WTC11 (cell line): ENCODE results near the gene ZFAND3. TPM values are rescaled to one million over a fixed set of nuclear protein-coding genes. Genes with fewer than 3 reads are reported as not detected.

Source experiments
- ATAC-seq: fragments of 200-7000 bp; cut with Tn5 transposase; 2 replicates; pipeline ENCODE4 v1.10.0; 2021; ENCODE audit warnings: mild to moderate bottlenecking, moderate library complexity
- CTCF ChIA-PET: fragments of 300-600 bp; sonication (Branson Sonifier 250); formaldehyde crosslinking; loops from one replicate; lab custom pipeline; 2021; ENCODE audit warnings: antibody characterized with exemption; lab: Charles Lee
- POLR2A ChIA-PET: fragments of 350-600 bp; sonication (Branson Sonifier 250); formaldehyde crosslinking; loops from one replicate; lab custom pipeline; 2021; ENCODE audit warnings: antibody characterized with exemption; lab: Charles Lee
- DNase-seq: peaks from one replicate; pipeline ENCODE4 v3.0.0; 2021; ENCODE audit warnings: low spot score
- H3K27ac Mint-ChIP-seq: 2 replicates; pipeline ENCODE4 v1.8.0; 2021; ENCODE audit warnings: mixed read lengths
- H3K27me3 Mint-ChIP-seq: 2 replicates; pipeline ENCODE4 v1.8.0; 2021; ENCODE audit warnings: low read depth, mild to moderate bottlenecking, moderate library complexity, mixed read lengths
- H3K36me3 Mint-ChIP-seq: 2 replicates; pipeline ENCODE4 v1.8.0; 2021; ENCODE audit warnings: mixed read lengths
- H3K4me1 Mint-ChIP-seq: 2 replicates; pipeline ENCODE4 v1.8.0; 2022; ENCODE audit warnings: mixed read lengths
- H3K4me3 Mint-ChIP-seq: 2 replicates; pipeline ENCODE4 v1.8.0; 2021; ENCODE audit warnings: mild to moderate bottlenecking, moderate library complexity, mixed read lengths
- H3K9me3 Mint-ChIP-seq: 2 replicates; pipeline ENCODE4 v1.8.0; 2021; ENCODE audit warnings: mixed read lengths
- CREM ChIP-seq: sonication (generic); formaldehyde crosslinking; IDR thresholded peaks from 2 replicates; pipeline ENCODE4 v1.8.1; 2022; ENCODE audit warnings: mild to moderate bottlenecking, missing genetic modification reagents, moderate library complexity
- ETV6 ChIP-seq: sonication (generic); formaldehyde crosslinking; IDR thresholded peaks from 2 replicates; pipeline ENCODE4 v1.8.1; 2022; ENCODE audit warnings: mild to moderate bottlenecking, missing genetic modification reagents
- FOXK1 ChIP-seq: sonication (generic); formaldehyde crosslinking; IDR thresholded peaks from 2 replicates; pipeline ENCODE4 v1.8.0; 2022; ENCODE audit warnings: mild to moderate bottlenecking, moderate library complexity, missing genetic modification reagents
- GTF2I ChIP-seq: fragments of 250-450 bp; sonication (Bioruptor Pico); conservative IDR thresholded peaks from 2 replicates; pipeline ENCODE4 v1.4.0; 2021; ENCODE audit warnings: mild to moderate bottlenecking
- JUN ChIP-seq: sonication (generic); formaldehyde crosslinking; IDR thresholded peaks from 2 replicates; pipeline ENCODE4 v1.8.0; 2023; ENCODE audit warnings: mild to moderate bottlenecking, missing genetic modification reagents
- NR2C2 ChIP-seq: sonication (generic); formaldehyde crosslinking; IDR thresholded peaks from 2 replicates; pipeline ENCODE4 v1.8.0; 2022; ENCODE audit warnings: mild to moderate bottlenecking, missing genetic modification reagents
- NR3C1 ChIP-seq: sonication (generic); formaldehyde crosslinking; conservative IDR thresholded peaks from 2 replicates; pipeline ENCODE4 v1.8.1; 2023; ENCODE audit warnings: low read depth, mild to moderate bottlenecking, missing genetic modification reagents
- OVOL2 ChIP-seq: fragments of 250-450 bp; sonication (Bioruptor Pico); IDR thresholded peaks from 2 replicates; pipeline ENCODE4 v1.9.0; 2021; ENCODE audit warnings: mild to moderate bottlenecking, borderline replicate concordance
- RORB ChIP-seq: fragments of 250-450 bp; sonication (Bioruptor Pico); IDR thresholded peaks from 2 replicates; pipeline ENCODE4 v1.9.0; 2021; ENCODE audit warnings: mild to moderate bottlenecking
- TEAD4 ChIP-seq: sonication (generic); formaldehyde crosslinking; IDR thresholded peaks from 2 replicates; pipeline ENCODE4 v1.8.0; 2022; ENCODE audit warnings: mild to moderate bottlenecking, missing genetic modification reagents
- ZNF219 ChIP-seq: sonication (generic); formaldehyde crosslinking; IDR thresholded peaks from 2 replicates; pipeline ENCODE4 v1.8.0; 2023; ENCODE audit warnings: missing genetic modification reagents, mild to moderate bottlenecking, borderline replicate concordance
- ZNF416 ChIP-seq: fragments of 250-450 bp; sonication (Bioruptor Pico); IDR thresholded peaks from 2 replicates; pipeline ENCODE4 v1.9.0; 2021; ENCODE audit warnings: mild to moderate bottlenecking, inconsistent platforms
- ZNF423 ChIP-seq: fragments of 250-450 bp; sonication (Bioruptor Pico); IDR thresholded peaks from 2 replicates; pipeline ENCODE4 v2.1.2; 2022; ENCODE audit warnings: mild to moderate bottlenecking, moderate library complexity
- total RNA-seq: library from RNA; stranded (reverse); gene quantifications from 3 replicates; pipeline ENCODE4 v1.2.3, GENCODE V29; 2021
- TF ChIP-seq, protein P1 (sequence below): sonication (generic); formaldehyde crosslinking; IDR thresholded peaks from 2 replicates; pipeline ENCODE4 v1.8.1; 2022; ENCODE audit warnings: mild to moderate bottlenecking, moderate library complexity, missing genetic modification reagents
- TF ChIP-seq, protein P2 (sequence below): sonication (generic); formaldehyde crosslinking; IDR thresholded peaks from 2 replicates; pipeline ENCODE4 v1.8.1; 2022; ENCODE audit warnings: low read depth, mild to moderate bottlenecking, moderate library complexity, missing genetic modification reagents, borderline replicate concordance
- TF ChIP-seq, protein P3 (sequence below): sonication (generic); formaldehyde crosslinking; IDR thresholded peaks from 2 replicates; pipeline ENCODE4 v1.8.0; 2022; ENCODE audit warnings: mild to moderate bottlenecking, missing genetic modification reagents
- TF ChIP-seq, protein P4 (sequence below): fragments of 250-450 bp; sonication (Bioruptor Pico); IDR thresholded peaks from 2 replicates; pipeline ENCODE4 v1.8.0; 2021; ENCODE audit warnings: mild to moderate bottlenecking
- TF ChIP-seq, protein P5 (sequence below): fragments of 250-450 bp; sonication (Bioruptor Pico); IDR thresholded peaks from 2 replicates; pipeline ENCODE4 v1.9.0; 2021; ENCODE audit warnings: moderate library complexity, mild to moderate bottlenecking, inconsistent platforms, borderline replicate concordance
- TF ChIP-seq, protein P6 (sequence below): sonication (generic); formaldehyde crosslinking; IDR thresholded peaks from 2 replicates; pipeline ENCODE4 v1.8.1; 2022; ENCODE audit warnings: low read depth, missing genetic modification reagents, borderline replicate concordance
- TF ChIP-seq, protein P7 (sequence below): sonication (generic); formaldehyde crosslinking; IDR thresholded peaks from 2 replicates; pipeline ENCODE4 v1.8.0; 2023; ENCODE audit warnings: mild to moderate bottlenecking, missing genetic modification reagents

The ZFAND3 gene
- total RNA-seq, 1 experiment from 2014 or later = 50.3 TPM

DNA sequence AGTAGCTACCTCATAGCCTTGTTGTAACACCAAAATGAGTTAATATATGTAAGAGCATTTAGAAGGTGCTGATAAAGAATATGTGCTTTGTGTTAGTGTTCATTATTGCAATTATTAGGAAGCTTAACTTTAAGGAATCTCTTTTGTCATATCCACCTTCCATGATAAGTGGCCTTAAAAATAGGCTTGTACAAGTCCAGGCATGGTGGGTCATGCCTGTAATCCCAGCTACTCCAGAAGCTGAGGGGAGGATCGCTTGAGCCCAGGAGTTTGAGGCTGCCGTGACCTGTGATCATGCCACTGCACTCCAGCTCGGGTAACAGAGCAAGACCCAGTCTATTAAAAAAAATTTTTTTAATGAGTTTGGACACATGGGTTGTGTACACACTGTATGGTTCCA, 285.5 kb downstream of the ZFAND3 start (continued):
- TF ChIP-seq, protein P1, sequence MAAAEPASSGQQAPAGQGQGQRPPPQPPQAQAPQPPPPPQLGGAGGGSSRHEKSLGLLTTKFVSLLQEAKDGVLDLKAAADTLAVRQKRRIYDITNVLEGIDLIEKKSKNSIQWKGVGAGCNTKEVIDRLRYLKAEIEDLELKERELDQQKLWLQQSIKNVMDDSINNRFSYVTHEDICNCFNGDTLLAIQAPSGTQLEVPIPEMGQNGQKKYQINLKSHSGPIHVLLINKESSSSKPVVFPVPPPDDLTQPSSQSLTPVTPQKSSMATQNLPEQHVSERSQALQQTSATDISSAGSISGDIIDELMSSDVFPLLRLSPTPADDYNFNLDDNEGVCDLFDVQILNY (CRISPR knock-in tag) = no peak
- TF ChIP-seq, protein P2, sequence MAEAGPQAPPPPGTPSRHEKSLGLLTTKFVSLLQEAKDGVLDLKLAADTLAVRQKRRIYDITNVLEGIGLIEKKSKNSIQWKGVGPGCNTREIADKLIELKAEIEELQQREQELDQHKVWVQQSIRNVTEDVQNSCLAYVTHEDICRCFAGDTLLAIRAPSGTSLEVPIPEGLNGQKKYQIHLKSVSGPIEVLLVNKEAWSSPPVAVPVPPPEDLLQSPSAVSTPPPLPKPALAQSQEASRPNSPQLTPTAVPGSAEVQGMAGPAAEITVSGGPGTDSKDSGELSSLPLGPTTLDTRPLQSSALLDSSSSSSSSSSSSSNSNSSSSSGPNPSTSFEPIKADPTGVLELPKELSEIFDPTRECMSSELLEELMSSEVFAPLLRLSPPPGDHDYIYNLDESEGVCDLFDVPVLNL (CRISPR knock-in tag) = no peak
- TF ChIP-seq ZNF416 (CRISPR knock-in tag) (no peak), ETV6 (CRISPR knock-in tag) (no peak)

DNA sequence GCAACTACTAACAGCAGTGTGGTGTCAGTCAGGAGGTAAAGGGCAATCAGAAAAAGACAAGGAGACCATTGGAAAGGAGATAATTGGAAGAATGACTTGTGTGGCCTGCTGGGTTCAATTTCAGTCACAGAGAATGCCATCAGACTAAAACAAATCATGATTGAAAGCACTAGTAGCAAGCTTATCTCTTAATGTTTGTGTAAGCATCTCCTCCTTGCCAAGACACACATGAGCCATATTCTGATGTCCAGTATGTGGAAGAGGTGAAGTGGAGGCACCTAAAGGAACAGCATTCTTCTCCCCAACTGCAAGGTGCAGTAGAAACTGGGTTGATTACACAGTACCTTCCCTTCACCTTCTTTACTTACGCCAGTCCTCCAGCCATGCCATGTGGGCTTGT, 287.5 kb downstream of the ZFAND3 start:
- Mint-ChIP-seq H3K27ac (no peak overlapping the region), H3K4me1 (peaks cover 7% of the 10 kb centered on the region), H3K27me3 (no peaks in the 10 kb centered on the region), H3K9me3 (no peaks in the 10 kb centered on the region), H3K4me3 (no peak overlapping the region), H3K36me3 (no peaks in the 10 kb centered on the region)
- ChIA-PET CTCF (interaction anchor here (0.6 to 0.7 kb wide), 2 partner anchors 10 to 119 kb away, joined by 3 read pairs; no protein-coding TSS in a partner anchor), POLR2A (no interaction called here)
- ATAC-seq (no peak), DNase-seq (no peak)
- TF ChIP-seq JUN = no peak
- TF ChIP-seq, protein P3, sequence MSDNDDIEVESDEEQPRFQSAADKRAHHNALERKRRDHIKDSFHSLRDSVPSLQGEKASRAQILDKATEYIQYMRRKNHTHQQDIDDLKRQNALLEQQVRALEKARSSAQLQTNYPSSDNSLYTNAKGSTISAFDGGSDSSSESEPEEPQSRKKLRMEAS (CRISPR knock-in tag) = no peak
- TF ChIP-seq, protein P4, sequence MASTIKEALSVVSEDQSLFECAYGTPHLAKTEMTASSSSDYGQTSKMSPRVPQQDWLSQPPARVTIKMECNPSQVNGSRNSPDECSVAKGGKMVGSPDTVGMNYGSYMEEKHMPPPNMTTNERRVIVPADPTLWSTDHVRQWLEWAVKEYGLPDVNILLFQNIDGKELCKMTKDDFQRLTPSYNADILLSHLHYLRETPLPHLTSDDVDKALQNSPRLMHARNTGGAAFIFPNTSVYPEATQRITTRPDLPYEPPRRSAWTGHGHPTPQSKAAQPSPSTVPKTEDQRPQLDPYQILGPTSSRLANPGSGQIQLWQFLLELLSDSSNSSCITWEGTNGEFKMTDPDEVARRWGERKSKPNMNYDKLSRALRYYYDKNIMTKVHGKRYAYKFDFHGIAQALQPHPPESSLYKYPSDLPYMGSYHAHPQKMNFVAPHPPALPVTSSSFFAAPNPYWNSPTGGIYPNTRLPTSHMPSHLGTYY (CRISPR knock-in tag) = no peak
- TF ChIP-seq NR2C2 (CRISPR knock-in tag) = no peak
- TF ChIP-seq GTF2I = no peak
- TF ChIP-seq OVOL2 (CRISPR knock-in tag) = no peak
- TF ChIP-seq, protein P2 (CRISPR knock-in tag) = no peak

DNA sequence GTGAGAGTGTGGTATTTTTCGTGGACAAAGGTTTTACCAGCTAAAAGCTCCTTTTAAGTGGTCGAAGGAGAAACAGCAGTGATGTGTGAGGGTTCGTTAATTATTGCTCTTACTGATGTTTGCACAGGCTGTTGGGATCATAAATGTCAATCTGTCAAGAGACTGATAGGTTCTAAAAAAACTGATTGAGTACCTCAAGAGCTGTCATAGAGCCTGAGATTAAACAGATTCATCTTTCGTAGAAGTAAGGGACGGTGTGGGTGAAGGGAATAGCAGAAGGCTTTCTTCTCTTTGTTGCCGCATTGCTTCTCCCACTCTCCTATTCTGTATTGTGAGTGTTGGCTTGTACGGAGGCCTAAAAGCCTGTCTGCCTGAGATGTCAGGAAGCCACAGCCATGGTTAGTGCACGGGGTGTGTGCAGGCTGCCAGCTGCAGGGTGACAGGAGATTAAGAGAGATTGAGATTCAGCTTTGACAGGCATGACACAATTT, 291.0 kb downstream of the ZFAND3 start:
- Mint-ChIP-seq H3K9me3 (no peaks in the 10 kb centered on the region), H3K36me3 (no peaks in the 10 kb centered on the region), H3K4me1 (peaks cover 30% of the 10 kb centered on the region), H3K27me3 (no peaks in the 10 kb centered on the region), H3K4me3 (no peak overlapping the region), H3K27ac (no peak overlapping the region)
- ChIA-PET POLR2A (no interaction called here), CTCF (no interaction called here)
- DNase-seq = no peak
- no peak for ATAC-seq
- TF ChIP-seq CREM (CRISPR knock-in tag) = no peak
- no peak for TF ChIP-seq ZNF219 (CRISPR knock-in tag)
- TF ChIP-seq NR3C1 (CRISPR knock-in tag) = no peak
- TF ChIP-seq ZNF423 (CRISPR knock-in tag) = no peak
- TF ChIP-seq, protein P5, sequence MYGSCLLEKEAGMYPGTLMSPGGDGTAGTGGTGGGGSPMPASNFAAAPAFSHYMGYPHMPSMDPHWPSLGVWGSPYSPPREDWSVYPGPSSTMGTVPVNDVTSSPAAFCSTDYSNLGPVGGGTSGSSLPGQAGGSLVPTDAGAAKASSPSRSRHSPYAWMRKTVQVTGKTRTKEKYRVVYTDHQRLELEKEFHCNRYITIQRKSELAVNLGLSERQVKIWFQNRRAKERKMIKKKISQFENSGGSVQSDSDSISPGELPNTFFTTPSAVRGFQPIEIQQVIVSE (CRISPR knock-in tag) = no peak
- TF ChIP-seq RORB (CRISPR knock-in tag) = no peak
- TF ChIP-seq, protein P6, sequence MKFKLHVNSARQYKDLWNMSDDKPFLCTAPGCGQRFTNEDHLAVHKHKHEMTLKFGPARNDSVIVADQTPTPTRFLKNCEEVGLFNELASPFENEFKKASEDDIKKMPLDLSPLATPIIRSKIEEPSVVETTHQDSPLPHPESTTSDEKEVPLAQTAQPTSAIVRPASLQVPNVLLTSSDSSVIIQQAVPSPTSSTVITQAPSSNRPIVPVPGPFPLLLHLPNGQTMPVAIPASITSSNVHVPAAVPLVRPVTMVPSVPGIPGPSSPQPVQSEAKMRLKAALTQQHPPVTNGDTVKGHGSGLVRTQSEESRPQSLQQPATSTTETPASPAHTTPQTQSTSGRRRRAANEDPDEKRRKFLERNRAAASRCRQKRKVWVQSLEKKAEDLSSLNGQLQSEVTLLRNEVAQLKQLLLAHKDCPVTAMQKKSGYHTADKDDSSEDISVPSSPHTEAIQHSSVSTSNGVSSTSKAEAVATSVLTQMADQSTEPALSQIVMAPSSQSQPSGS (CRISPR knock-in tag) = no peak
- TF ChIP-seq, protein P3 (CRISPR knock-in tag) = no peak
- TF ChIP-seq, protein P7, sequence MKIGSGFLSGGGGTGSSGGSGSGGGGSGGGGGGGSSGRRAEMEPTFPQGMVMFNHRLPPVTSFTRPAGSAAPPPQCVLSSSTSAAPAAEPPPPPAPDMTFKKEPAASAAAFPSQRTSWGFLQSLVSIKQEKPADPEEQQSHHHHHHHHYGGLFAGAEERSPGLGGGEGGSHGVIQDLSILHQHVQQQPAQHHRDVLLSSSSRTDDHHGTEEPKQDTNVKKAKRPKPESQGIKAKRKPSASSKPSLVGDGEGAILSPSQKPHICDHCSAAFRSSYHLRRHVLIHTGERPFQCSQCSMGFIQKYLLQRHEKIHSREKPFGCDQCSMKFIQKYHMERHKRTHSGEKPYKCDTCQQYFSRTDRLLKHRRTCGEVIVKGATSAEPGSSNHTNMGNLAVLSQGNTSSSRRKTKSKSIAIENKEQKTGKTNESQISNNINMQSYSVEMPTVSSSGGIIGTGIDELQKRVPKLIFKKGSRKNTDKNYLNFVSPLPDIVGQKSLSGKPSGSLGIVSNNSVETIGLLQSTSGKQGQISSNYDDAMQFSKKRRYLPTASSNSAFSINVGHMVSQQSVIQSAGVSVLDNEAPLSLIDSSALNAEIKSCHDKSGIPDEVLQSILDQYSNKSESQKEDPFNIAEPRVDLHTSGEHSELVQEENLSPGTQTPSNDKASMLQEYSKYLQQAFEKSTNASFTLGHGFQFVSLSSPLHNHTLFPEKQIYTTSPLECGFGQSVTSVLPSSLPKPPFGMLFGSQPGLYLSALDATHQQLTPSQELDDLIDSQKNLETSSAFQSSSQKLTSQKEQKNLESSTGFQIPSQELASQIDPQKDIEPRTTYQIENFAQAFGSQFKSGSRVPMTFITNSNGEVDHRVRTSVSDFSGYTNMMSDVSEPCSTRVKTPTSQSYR (CRISPR knock-in tag) = no peak
- TF ChIP-seq TEAD4 = no peak
- TF ChIP-seq FOXK1 = no peak
